Posterior cingulate gyrus (tissue), 11 donors: ENCODE measurements around the gene CCNJL.

Source experiments
- DNase-seq, 10 donors: peaks; one replicate each; pipeline versions ENCODE4 v3.0.0 to v3.0.0-alpha.2; 2020 to 2021; ENCODE audit warnings: mixed read lengths in 3 of 10
- intact Hi-C: fragments of 100-400 bp; cut with DNase I; formaldehyde crosslinking; loops from one replicate; pipeline ENCODE4 v1.15.1; 2023

Gene CCNJL

GRCh38 chr5:160293901-160294561 is 18.3 kb downstream of the CCNJL start:
- peak in 1 of 10 donors; percentile 71 for DNase-seq
- intact Hi-C loops, result no loop called here

- peak in 1 of 10 donors; percentile 14 for DNase-seq
- intact Hi-C loops, result no loop called here
Measured at GRCh38 chr5:160293386-160293785, 19.0 kb downstream of the CCNJL start.

GRCh38 chr5:160291467-160291866 is 20.9 kb downstream of the CCNJL start:
- intact Hi-C loops, result no loop called here
- DNase-seq, result peak in 1 of 10 donors; percentile 28

GRCh38 chr5:160290751-160291150 is 21.6 kb downstream of the CCNJL start:
- DNase-seq, result peak in 1 of 10 donors; percentile 2
- intact Hi-C loops, result no loop called here

- intact Hi-C loops, result no loop called here
- peak in 1 of 10 donors; percentile 66 for DNase-seq
Measured at GRCh38 chr5:160289721-160290120, 22.6 kb downstream of the CCNJL start.

GRCh38 chr5:160289356-160289651 is 23.1 kb downstream of the CCNJL start:
- intact Hi-C loops, result no loop called here
- DNase-seq, result no peak

GRCh38 chr5:160287378-160288051 is 24.8 kb downstream of the CCNJL start:
- DNase-seq, result peak in 9 of 10 donors; percentile 28 to 85 (median 47)
- intact Hi-C loops, result no loop called here

- intact Hi-C loops, result no loop called here
- peak in 1 of 10 donors; percentile 20 for DNase-seq
Measured at GRCh38 chr5:160286947-160287346, 25.4 kb downstream of the CCNJL start.

- intact Hi-C loops, result no loop called here
- peak in 1 of 10 donors; percentile 12 for DNase-seq
Measured at GRCh38 chr5:160285316-160285715, 27.0 kb downstream of the CCNJL start.

GRCh38 chr5:160284291-160284873 is 28.0 kb downstream of the CCNJL start:
- intact Hi-C loops, result no loop called here
- DNase-seq, result no peak

- no peak for DNase-seq
- intact Hi-C loops, result no loop called here
Measured at GRCh38 chr5:160281275-160281674, 31.1 kb downstream of the CCNJL start.

GRCh38 chr5:160280384-160281095 is 31.8 kb downstream of the CCNJL start:
- intact Hi-C loops, result no loop called here
- peak in 1 of 10 donors; percentile 63 for DNase-seq

GRCh38 chr5:160278343-160278742 is 34.0 kb downstream of the CCNJL start:
- intact Hi-C loops, result no loop called here
- DNase-seq, result no peak

GRCh38 chr5:160274483-160274931 is 37.9 kb downstream of the CCNJL start:
- DNase-seq, result peak in 2 of 10 donors; percentile 36 to 40
- intact Hi-C loops, result no loop called here

GRCh38 chr5:160272889-160273288 is 39.5 kb downstream of the CCNJL start:
- DNase-seq, result no peak
- intact Hi-C loops, result no loop called here

- intact Hi-C loops, result no loop called here
Measured at GRCh38 chr5:160272264-160272663, 40.1 kb downstream of the CCNJL start.

GRCh38 chr5:160271836-160272235 is 40.5 kb downstream of the CCNJL start:
- peak in 1 of 10 donors; percentile 0 for DNase-seq
- intact Hi-C loops, result no loop called here

More at GRCh38 chr5:160272264-160272663, 40.1 kb downstream of the CCNJL start:
- peak in 1 of 10 donors; percentile 22 for DNase-seq

GRCh38 chr5:160271396-160271795 is 41.0 kb downstream of the CCNJL start:
- peak in 2 of 10 donors; percentile 51 to 73 for DNase-seq
- intact Hi-C loops, result no loop called here

GRCh38 chr5:160270704-160271103 is 41.7 kb downstream of the CCNJL start:
- no peak for DNase-seq
- intact Hi-C loops, result no loop called here

GRCh38 chr5:160269017-160269416 is 43.3 kb downstream of the CCNJL start:
- peak in 9 of 10 donors; percentile 39 to 93 (median 54) for DNase-seq
- intact Hi-C loops, result no loop called here

GRCh38 chr5:160268121-160268520 is 44.2 kb downstream of the CCNJL start:
- intact Hi-C loops, result no loop called here
- peak in 1 of 10 donors; percentile 24 for DNase-seq
